ENCODE results near the gene TP53AIP1.
"Not testable (repeated sequence)": the region's sequence is repeated elsewhere in the genome, so short reads cannot be mapped to it uniquely, and the experiment has no call there.

Gene TP53AIP1

GRCh38 chr11:128924104-128924503 is 18.6 kb downstream of the TP53AIP1 start:
- H3K27me3 ChIP-seq (ENCODE audit: insufficient read depth, low read length): peaks cover 72% of the 10 kb centered on the region
- H3K9me3 ChIP-seq (ENCODE audit: insufficient read depth, low read depth, low read length): no peaks in the 10 kb centered on the region
- peaks cover 11% of the 10 kb centered on the region for H3K4me1 ChIP-seq (ENCODE audit: insufficient read depth, low read length)
- H3K36me3 ChIP-seq (ENCODE audit: insufficient read depth, low read depth, low read length): no peaks in the 10 kb centered on the region
- H3K4me3 ChIP-seq (ENCODE audit: low read length): no peak overlapping the region
- H3K9ac ChIP-seq (ENCODE audit: low read depth, low read length): no peak overlapping the region
- H3K27ac ChIP-seq (ENCODE audit: low read length): no peak overlapping the region

GRCh38 chr11:128921793-128922192 is 20.9 kb downstream of the TP53AIP1 start:
- H3K9ac ChIP-seq (ENCODE audit: low read depth, low read length): no peak overlapping the region

GRCh38 chr11:128920666-128921065 is 22.0 kb downstream of the TP53AIP1 start:
- H3K9ac ChIP-seq (ENCODE audit: low read depth, low read length): no peak overlapping the region
- H3K4me3 ChIP-seq (ENCODE audit: low read length): no peak overlapping the region
- H3K27ac ChIP-seq (ENCODE audit: low read length): no peak overlapping the region
- no peaks in the 10 kb centered on the region for H3K4me1 ChIP-seq (ENCODE audit: insufficient read depth, low read length)
- H3K36me3 ChIP-seq (ENCODE audit: insufficient read depth, low read depth, low read length): no peaks in the 10 kb centered on the region
- peaks cover 37% of the 10 kb centered on the region for H3K27me3 ChIP-seq (ENCODE audit: insufficient read depth, low read length)
- H3K9me3 ChIP-seq (ENCODE audit: insufficient read depth, low read depth, low read length): no peaks in the 10 kb centered on the region

More at GRCh38 chr11:128921793-128922192, 20.9 kb downstream of the TP53AIP1 start:
- Histone ChIP-seq H3K27me3 (ENCODE audit: insufficient read depth, low read length) (peaks cover 49% of the 10 kb centered on the region), H3K4me3 (ENCODE audit: low read length) (no peak overlapping the region), H3K36me3 (ENCODE audit: insufficient read depth, low read depth, low read length) (no peaks in the 10 kb centered on the region), H3K4me1 (ENCODE audit: insufficient read depth, low read length) (peaks cover 3% of the 10 kb centered on the region; the same call in 1 of the 2 replicates), H3K9me3 (ENCODE audit: insufficient read depth, low read depth, low read length) (no peaks in the 10 kb centered on the region), H3K27ac (ENCODE audit: low read length) (no peak overlapping the region)

GRCh38 chr11:128919635-128920034 is 23.0 kb downstream of the TP53AIP1 start:
- peaks cover 27% of the 10 kb centered on the region for H3K27me3 ChIP-seq (ENCODE audit: insufficient read depth, low read length)
- H3K9me3 ChIP-seq (ENCODE audit: insufficient read depth, low read depth, low read length); H3K36me3 ChIP-seq (ENCODE audit: insufficient read depth, low read depth, low read length); H3K4me3 ChIP-seq (ENCODE audit: low read length); H3K27ac ChIP-seq (ENCODE audit: low read length); H3K9ac ChIP-seq (ENCODE audit: low read depth, low read length); H3K4me1 ChIP-seq (ENCODE audit: insufficient read depth, low read length): not testable (repeated sequence)

GRCh38 chr11:128919216-128919615 is 23.5 kb downstream of the TP53AIP1 start:
- no peaks in the 10 kb centered on the region for H3K4me1 ChIP-seq (ENCODE audit: insufficient read depth, low read length)
- H3K9ac ChIP-seq (ENCODE audit: low read depth, low read length): no peak overlapping the region
- no peak overlapping the region for H3K4me3 ChIP-seq (ENCODE audit: low read length)
- no peaks in the 10 kb centered on the region for H3K9me3 ChIP-seq (ENCODE audit: insufficient read depth, low read depth, low read length)
- peaks cover 23% of the 10 kb centered on the region for H3K27me3 ChIP-seq (ENCODE audit: insufficient read depth, low read length)
- no peak overlapping the region for H3K27ac ChIP-seq (ENCODE audit: low read length)
- H3K36me3 ChIP-seq (ENCODE audit: insufficient read depth, low read depth, low read length): no peaks in the 10 kb centered on the region

- H3K9ac ChIP-seq (ENCODE audit: low read depth, low read length): no peak overlapping the region
Measured at GRCh38 chr11:128917144-128917724, 25.4 kb downstream of the TP53AIP1 start.

GRCh38 chr11:128916681-128917080 is 26.0 kb downstream of the TP53AIP1 start:
- H3K4me3 ChIP-seq (ENCODE audit: low read length): no peak overlapping the region
- H3K27me3 ChIP-seq (ENCODE audit: insufficient read depth, low read length): peaks cover 9% of the 10 kb centered on the region
- H3K9me3 ChIP-seq (ENCODE audit: insufficient read depth, low read depth, low read length): no peaks in the 10 kb centered on the region
- H3K36me3 ChIP-seq (ENCODE audit: insufficient read depth, low read depth, low read length): no peaks in the 10 kb centered on the region; the same call in 1 of the 2 replicates
- H3K27ac ChIP-seq (ENCODE audit: low read length): no peak overlapping the region
- H3K4me1 ChIP-seq (ENCODE audit: insufficient read depth, low read length): no peaks in the 10 kb centered on the region
- no peak overlapping the region for H3K9ac ChIP-seq (ENCODE audit: low read depth, low read length)

More at GRCh38 chr11:128917144-128917724, 25.4 kb downstream of the TP53AIP1 start:
- H3K27ac ChIP-seq (ENCODE audit: low read length): no peak overlapping the region
- H3K4me3 ChIP-seq (ENCODE audit: low read length): no peak overlapping the region
- no peaks in the 10 kb centered on the region for H3K4me1 ChIP-seq (ENCODE audit: insufficient read depth, low read length)
- no peaks in the 10 kb centered on the region for H3K9me3 ChIP-seq (ENCODE audit: insufficient read depth, low read depth, low read length)
- H3K27me3 ChIP-seq (ENCODE audit: insufficient read depth, low read length): peaks cover 12% of the 10 kb centered on the region
- no peaks in the 10 kb centered on the region for H3K36me3 ChIP-seq (ENCODE audit: insufficient read depth, low read depth, low read length)

- H3K9ac ChIP-seq (ENCODE audit: low read depth, low read length): no peak overlapping the region
- H3K27me3 ChIP-seq (ENCODE audit: insufficient read depth, low read length): peaks cover 3% of the 10 kb centered on the region
- H3K36me3 ChIP-seq (ENCODE audit: insufficient read depth, low read depth, low read length): no peaks in the 10 kb centered on the region; the same call in 1 of the 2 replicates
- no peaks in the 10 kb centered on the region for H3K4me1 ChIP-seq (ENCODE audit: insufficient read depth, low read length)
- no peak overlapping the region for H3K4me3 ChIP-seq (ENCODE audit: low read length)
- no peak overlapping the region for H3K27ac ChIP-seq (ENCODE audit: low read length)
- H3K9me3 ChIP-seq (ENCODE audit: insufficient read depth, low read depth, low read length): no peaks in the 10 kb centered on the region
Measured at GRCh38 chr11:128916037-128916572, 26.6 kb downstream of the TP53AIP1 start.

- no peaks in the 10 kb centered on the region; the same call in 1 of the 2 replicates for H3K27me3 ChIP-seq (ENCODE audit: insufficient read depth, low read length)
- H3K9ac ChIP-seq (ENCODE audit: low read depth, low read length): no peak overlapping the region
- no peaks in the 10 kb centered on the region; the same call in 1 of the 2 replicates for H3K36me3 ChIP-seq (ENCODE audit: insufficient read depth, low read depth, low read length)
- H3K4me1 ChIP-seq (ENCODE audit: insufficient read depth, low read length): no peaks in the 10 kb centered on the region
- H3K27ac ChIP-seq (ENCODE audit: low read length): no peak overlapping the region
- H3K9me3 ChIP-seq (ENCODE audit: insufficient read depth, low read depth, low read length): no peaks in the 10 kb centered on the region
- H3K4me3 ChIP-seq (ENCODE audit: low read length): no peak overlapping the region
Measured at GRCh38 chr11:128915149-128915521, 27.5 kb downstream of the TP53AIP1 start.

- Histone ChIP-seq H3K4me3 (ENCODE audit: low read length) (no peak overlapping the region), H3K27ac (ENCODE audit: low read length) (no peak overlapping the region), H3K27me3 (ENCODE audit: insufficient read depth, low read length) (peaks cover 4% of the 10 kb centered on the region), H3K9ac (ENCODE audit: low read depth, low read length) (no peak overlapping the region), H3K4me1 (ENCODE audit: insufficient read depth, low read length) (no peaks in the 10 kb centered on the region), H3K9me3 (ENCODE audit: insufficient read depth, low read depth, low read length) (no peaks in the 10 kb centered on the region), H3K36me3 (ENCODE audit: insufficient read depth, low read depth, low read length) (no peaks in the 10 kb centered on the region; the same call in 1 of the 2 replicates)
Measured at GRCh38 chr11:128914216-128915148, 28.2 kb downstream of the TP53AIP1 start.

GRCh38 chr11:128913806-128914205 is 28.9 kb downstream of the TP53AIP1 start:
- Histone ChIP-seq H3K27me3 (ENCODE audit: insufficient read depth, low read length) (peaks cover 11% of the 10 kb centered on the region), H3K4me3 (ENCODE audit: low read length) (no peak overlapping the region), H3K9me3 (ENCODE audit: insufficient read depth, low read depth, low read length) (no peaks in the 10 kb centered on the region), H3K36me3 (ENCODE audit: insufficient read depth, low read depth, low read length) (no peaks in the 10 kb centered on the region; the same call in 1 of the 2 replicates), H3K4me1 (ENCODE audit: insufficient read depth, low read length) (no peaks in the 10 kb centered on the region), H3K27ac (ENCODE audit: low read length) (no peak overlapping the region), H3K9ac (ENCODE audit: low read depth, low read length) (no peak overlapping the region)
